ENCODE measurements around the gene TUBA1C. TPM values are rescaled to one million over a fixed set of nuclear protein-coding genes. Genes with fewer than 3 reads are reported as not detected.

The TUBA1C gene
- total and polyA plus RNA-seq, 9 of the 15 experiments (the other 6 are each of a cell fraction or from before 2014, with no cell fraction given), result 755 to 3,012 (median 914) TPM

- TF ChIP-seq CTCF (IDR thresholded peaks at IDR 0.05 in 2 of 3, conservative IDR thresholded peaks at IDR 0.05 in 1 of 3; ENCODE audit: insufficient read depth in 2 of 3, low read depth in 1 of 3, low read length in 3 of 3) (peak; percentile 35 to 66 (median 45); a peak in 5 of 6 replicates), TEAD4 (IDR thresholded peaks at IDR 0.05; ENCODE audit: low read length) (no peak), TEAD4 (CRISPR knock-in tag; IDR thresholded peaks at IDR 0.05; ENCODE audit: borderline replicate concordance) (no peak), ZNF197 (CRISPR knock-in tag; IDR thresholded peaks at IDR 0.05; ENCODE audit: low read depth) (no peak), E2F4 (CRISPR knock-in tag; IDR thresholded peaks at IDR 0.05; ENCODE audit: low read depth) (0 out of 2 replicates have a peak, but pooled peaks have one; percentile 19), COPS2 (conservative IDR thresholded peaks at IDR 0.05) (no peak), DNMT1 (IDR thresholded peaks at IDR 0.05) (no peak), ZNF740 (CRISPR knock-in tag; IDR thresholded peaks at IDR 0.05) (peak; percentile 66; the same call in 1 of the 2 replicates), ZNF740 (tag; IDR thresholded peaks at IDR 0.05) (no peak), XRCC4 (IDR thresholded peaks at IDR 0.05; ENCODE audit: extremely low read depth, insufficient read depth, insufficient read length) (no peak), ATF1 (CRISPR knock-in tag; IDR thresholded peaks at IDR 0.05) (no peak), ATF1 (tag; IDR thresholded peaks at IDR 0.05) (0 out of 2 replicates have a peak, but pooled peaks have one; percentile 38), MAZ (CRISPR knock-in tag; conservative IDR thresholded peaks at IDR 0.05 in 1 of 2, IDR thresholded peaks at IDR 0.05 in 1 of 2) (peak; percentile 31 to 60; a peak in 2 of 4 replicates), ZBTB17 (CRISPR knock-in tag; IDR thresholded peaks at IDR 0.05) (no peak), KDM2B (CRISPR knock-in tag; IDR thresholded peaks at IDR 0.05) (0 out of 2 replicates have a peak, but pooled peaks have one; percentile 48), IRF2 (CRISPR knock-in tag; IDR thresholded peaks at IDR 0.05) (no peak; the same call in 1 of the 2 replicates), ERF (CRISPR knock-in tag; IDR thresholded peaks at IDR 0.05) (no peak), MAX (CRISPR knock-in tag; IDR thresholded peaks at IDR 0.05) (peak; percentile 33; the same call in 1 of the 2 replicates), UBTF (IDR thresholded peaks at IDR 0.05; ENCODE audit: borderline replicate concordance in 1 of 2, low read depth in 2 of 2, low read length in 2 of 2) (0 out of 4 replicates have a peak, but pooled peaks of 1 of the 2 experiments have one; percentile 60)
These were observed 32.2 kb downstream of the TUBA1C start (continued) for GRCh38 chr12:49296836-49297694.

Data from K562 (cell line).